ENCODE results near the gene PSMG4.

Gene PSMG4

DNA sequence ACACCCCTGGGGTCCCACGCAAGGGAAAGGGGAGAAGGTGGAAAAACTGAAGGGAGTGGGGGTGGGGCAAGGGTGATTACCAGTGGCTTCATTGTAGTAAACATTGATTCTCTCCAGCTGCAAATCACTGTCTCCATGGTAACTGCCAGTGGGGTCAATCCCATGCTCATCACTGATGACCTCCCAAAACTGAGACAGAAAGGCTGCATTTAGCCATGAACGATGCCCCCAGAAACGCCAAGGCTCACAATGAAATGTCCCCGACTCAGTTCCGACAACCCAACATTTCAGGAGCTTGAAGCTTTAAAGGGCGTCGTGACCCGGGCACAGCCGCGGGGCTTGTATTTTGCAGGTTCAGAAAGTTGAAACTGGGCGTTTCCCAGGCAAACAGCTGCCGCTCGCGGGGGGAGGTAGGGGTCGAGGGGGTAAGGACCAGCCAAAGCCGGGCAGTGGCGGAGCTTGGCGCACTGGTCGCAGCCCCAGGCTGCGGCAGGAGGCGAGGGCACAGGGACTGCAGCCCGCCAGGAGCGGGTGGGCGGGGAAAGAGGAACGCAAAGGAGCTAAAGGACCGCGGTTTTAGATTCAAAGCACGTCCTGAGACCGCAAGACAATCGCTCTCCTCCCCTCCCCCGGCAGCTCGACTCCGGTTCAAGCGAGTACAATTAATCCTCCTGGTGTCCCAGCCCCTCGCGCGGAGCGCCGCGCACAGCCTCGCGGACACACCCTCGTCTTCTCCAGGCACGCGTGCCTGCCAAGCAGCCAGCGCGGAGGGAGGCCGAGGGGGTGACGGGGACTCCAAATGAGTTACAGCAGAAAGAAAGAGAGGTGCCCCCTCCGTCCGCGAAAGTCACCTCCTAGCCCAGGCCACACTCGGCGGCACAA, 32.0 kb upstream of the PSMG4 start:
- Mint-ChIP-seq H3K27ac (no peak overlapping the region), H3K27me3 (ENCODE audit: low read depth) (peaks cover 73% of the 10 kb centered on the region), H3K9me3 (peaks cover 6% of the 10 kb centered on the region), H3K36me3 (ENCODE audit: low read depth) (no peaks in the 10 kb centered on the region), H3K4me3 (peak overlapping the region; percentile 84), H3K4me1 (ENCODE audit: low read depth) (peaks cover 30% of the 10 kb centered on the region)
- DNase-seq (ENCODE audit: low spot score), result peak; percentile 32

DNA sequence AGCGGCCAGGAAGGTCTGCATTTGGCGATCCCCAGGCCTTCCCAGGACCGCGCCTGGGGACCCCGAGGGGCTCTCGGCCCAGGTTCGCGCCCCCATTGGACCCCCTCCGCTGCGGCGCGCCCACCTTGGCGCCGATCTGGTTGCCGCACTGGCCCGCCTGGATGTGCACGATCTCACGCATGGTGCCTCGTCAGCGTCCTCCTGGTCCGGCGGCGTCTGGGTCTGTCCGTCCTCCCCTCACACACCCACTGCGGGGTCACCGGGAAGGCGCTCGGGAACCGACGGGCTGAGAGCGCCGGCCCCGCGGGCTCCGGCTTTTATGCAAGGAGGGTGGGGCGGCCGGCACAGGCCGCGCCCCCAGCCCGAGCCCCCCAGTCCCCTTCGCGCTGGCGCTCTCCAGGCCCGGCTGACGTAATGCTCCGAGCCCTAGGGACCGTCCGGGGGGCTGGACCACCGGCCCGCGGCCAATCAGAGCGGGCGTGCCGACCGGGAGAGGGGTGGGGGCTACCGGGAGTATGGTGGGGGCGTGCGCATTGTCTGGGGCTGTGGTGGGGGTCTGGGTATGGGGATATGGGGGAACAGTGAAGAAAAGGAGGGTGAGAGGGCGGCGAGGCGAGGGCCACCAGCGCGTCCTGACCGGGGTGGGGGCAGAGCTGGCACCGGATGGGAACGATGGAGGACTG, 31.2 kb upstream of the PSMG4 start, which contains the start of gene TUBB2B:
TSS of gene TUBB2B (minus strand) at position 291 of the 683 bp plus-strand sequence. CDS start at position 181, 110 bp downstream.
- no peak for DNase-seq (ENCODE audit: low spot score)
- H3K4me3 Mint-ChIP-seq, result peak within 1 kb of the TSS; percentile 84
- H3K4me1 Mint-ChIP-seq (ENCODE audit: low read depth), result peaks cover 30% of the 10 kb centered on the region
- H3K27ac Mint-ChIP-seq, result no peak within 1 kb of the TSS
- H3K36me3 Mint-ChIP-seq (ENCODE audit: low read depth), result no peaks in the 10 kb centered on the region
- peaks cover 76% of the 10 kb centered on the region for H3K27me3 Mint-ChIP-seq (ENCODE audit: low read depth)
- no peaks in the 10 kb centered on the region for H3K9me3 Mint-ChIP-seq

- no peak overlapping the region for H3K27ac Mint-ChIP-seq
- H3K36me3 Mint-ChIP-seq (ENCODE audit: low read depth), result no peaks in the 10 kb centered on the region
- H3K4me3 Mint-ChIP-seq, result peak overlapping the region; percentile 80
- H3K4me1 Mint-ChIP-seq (ENCODE audit: low read depth), result peaks cover 30% of the 10 kb centered on the region
- H3K27me3 Mint-ChIP-seq (ENCODE audit: low read depth), result peaks cover 83% of the 10 kb centered on the region
- no peak for DNase-seq (ENCODE audit: low spot score)
- H3K9me3 Mint-ChIP-seq, result no peaks in the 10 kb centered on the region
These were observed 30.6 kb upstream of the PSMG4 start for GRCh38 chr6:3228046-3228671.

- H3K9me3 Mint-ChIP-seq, result no peaks in the 10 kb centered on the region
- H3K4me3 Mint-ChIP-seq, result peak overlapping the region; percentile 80
- DNase-seq (ENCODE audit: low spot score), result no peak
- peaks cover 82% of the 10 kb centered on the region for H3K27me3 Mint-ChIP-seq (ENCODE audit: low read depth)
- peaks cover 30% of the 10 kb centered on the region for H3K4me1 Mint-ChIP-seq (ENCODE audit: low read depth)
- peak overlapping the region; percentile 24 for H3K27ac Mint-ChIP-seq
- H3K36me3 Mint-ChIP-seq (ENCODE audit: low read depth), result no peaks in the 10 kb centered on the region
These were observed 29.8 kb upstream of the PSMG4 start for GRCh38 chr6:3228771-3229565.

- H3K27me3 Mint-ChIP-seq (ENCODE audit: low read depth), result peaks cover 83% of the 10 kb centered on the region
- H3K4me3 Mint-ChIP-seq, result peak overlapping the region; percentile 80
- no peaks in the 10 kb centered on the region for H3K9me3 Mint-ChIP-seq
- H3K27ac Mint-ChIP-seq, result no peak overlapping the region
- no peaks in the 10 kb centered on the region for H3K36me3 Mint-ChIP-seq (ENCODE audit: low read depth)
- peak; percentile 27 for DNase-seq (ENCODE audit: low spot score)
- H3K4me1 Mint-ChIP-seq (ENCODE audit: low read depth), result peaks cover 30% of the 10 kb centered on the region
These were observed 29.1 kb upstream of the PSMG4 start for GRCh38 chr6:3229566-3230178.

GRCh38 chr6:3230256-3230882, 28.4 kb upstream of the PSMG4 start:
- Mint-ChIP-seq H3K4me3 (no peak overlapping the region), H3K9me3 (no peaks in the 10 kb centered on the region), H3K36me3 (ENCODE audit: low read depth) (no peaks in the 10 kb centered on the region), H3K27me3 (ENCODE audit: low read depth) (peaks cover 88% of the 10 kb centered on the region), H3K4me1 (ENCODE audit: low read depth) (peaks cover 30% of the 10 kb centered on the region), H3K27ac (no peak overlapping the region)
- no peak for DNase-seq (ENCODE audit: low spot score)

DNA sequence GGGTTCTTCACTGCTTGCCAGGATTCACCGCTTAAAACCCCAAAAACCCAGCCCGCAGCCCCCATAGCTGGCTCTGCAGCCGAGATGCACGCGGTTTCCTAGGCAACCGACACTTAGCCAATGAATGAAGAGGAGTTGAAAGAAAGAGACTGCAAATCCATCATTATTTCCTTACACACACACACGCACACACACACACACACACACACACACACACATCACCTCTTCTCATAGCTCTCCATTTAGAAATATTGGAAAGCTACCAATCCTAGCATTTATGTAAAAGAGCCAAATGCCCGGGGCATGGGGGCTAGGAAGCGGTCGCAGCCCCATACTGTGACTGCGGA, 27.9 kb upstream of the PSMG4 start:
- Mint-ChIP-seq H3K27me3 (ENCODE audit: low read depth) (peaks cover 89% of the 10 kb centered on the region), H3K27ac (no peak overlapping the region), H3K36me3 (ENCODE audit: low read depth) (no peaks in the 10 kb centered on the region), H3K4me1 (ENCODE audit: low read depth) (peaks cover 33% of the 10 kb centered on the region), H3K9me3 (no peaks in the 10 kb centered on the region), H3K4me3 (no peak overlapping the region)
- no peak for DNase-seq (ENCODE audit: low spot score)

GRCh38 chr6:3231247-3232016, 27.3 kb upstream of the PSMG4 start:
- H3K4me1 Mint-ChIP-seq (ENCODE audit: low read depth), result peaks cover 29% of the 10 kb centered on the region
- no peak for DNase-seq (ENCODE audit: low spot score)
- no peaks in the 10 kb centered on the region for H3K36me3 Mint-ChIP-seq (ENCODE audit: low read depth)
- no peaks in the 10 kb centered on the region for H3K9me3 Mint-ChIP-seq
- H3K4me3 Mint-ChIP-seq, result no peak overlapping the region
- peaks cover 89% of the 10 kb centered on the region for H3K27me3 Mint-ChIP-seq (ENCODE audit: low read depth)
- H3K27ac Mint-ChIP-seq, result no peak overlapping the region

GRCh38 chr6:3232017-3232945, 26.5 kb upstream of the PSMG4 start:
- DNase-seq (ENCODE audit: low spot score), result no peak
- peaks cover 87% of the 10 kb centered on the region for H3K27me3 Mint-ChIP-seq (ENCODE audit: low read depth)
- H3K27ac Mint-ChIP-seq, result no peak overlapping the region
- H3K36me3 Mint-ChIP-seq (ENCODE audit: low read depth), result no peaks in the 10 kb centered on the region
- peaks cover 24% of the 10 kb centered on the region for H3K4me1 Mint-ChIP-seq (ENCODE audit: low read depth)
- H3K4me3 Mint-ChIP-seq, result no peak overlapping the region
- no peaks in the 10 kb centered on the region for H3K9me3 Mint-ChIP-seq

DNA sequence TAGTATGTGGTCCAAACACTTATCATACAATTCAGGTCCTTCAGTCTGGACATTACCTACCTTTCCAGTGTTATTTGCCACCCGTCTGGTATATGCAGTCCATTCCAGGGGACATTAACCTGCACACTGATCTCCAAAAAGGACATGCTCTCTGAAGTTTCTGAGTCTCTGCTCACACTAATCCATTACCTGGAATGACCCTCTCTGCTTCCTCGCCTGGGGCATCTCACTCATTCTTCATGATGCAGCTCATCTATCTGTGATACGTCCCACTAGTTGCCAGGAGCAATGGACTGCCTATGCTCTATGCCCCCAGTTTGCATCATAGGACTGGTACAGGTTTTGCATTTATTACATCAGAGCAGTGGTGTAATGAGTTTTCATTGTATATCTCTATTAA, 25.4 kb upstream of the PSMG4 start:
- no peak for DNase-seq (ENCODE audit: low spot score)
- Mint-ChIP-seq H3K9me3 (no peaks in the 10 kb centered on the region), H3K36me3 (ENCODE audit: low read depth) (no peaks in the 10 kb centered on the region), H3K27me3 (ENCODE audit: low read depth) (peaks cover 88% of the 10 kb centered on the region), H3K27ac (no peak overlapping the region), H3K4me1 (ENCODE audit: low read depth) (peaks cover 22% of the 10 kb centered on the region), H3K4me3 (no peak overlapping the region)

GRCh38 chr6:3233904-3234303, 24.8 kb upstream of the PSMG4 start:
- H3K27ac Mint-ChIP-seq, result no peak overlapping the region
- no peak for DNase-seq (ENCODE audit: low spot score)
- H3K36me3 Mint-ChIP-seq (ENCODE audit: low read depth), result no peaks in the 10 kb centered on the region
- peaks cover 87% of the 10 kb centered on the region for H3K27me3 Mint-ChIP-seq (ENCODE audit: low read depth)
- no peaks in the 10 kb centered on the region for H3K9me3 Mint-ChIP-seq
- H3K4me1 Mint-ChIP-seq (ENCODE audit: low read depth), result peaks cover 18% of the 10 kb centered on the region
- H3K4me3 Mint-ChIP-seq, result no peak overlapping the region

DNA sequence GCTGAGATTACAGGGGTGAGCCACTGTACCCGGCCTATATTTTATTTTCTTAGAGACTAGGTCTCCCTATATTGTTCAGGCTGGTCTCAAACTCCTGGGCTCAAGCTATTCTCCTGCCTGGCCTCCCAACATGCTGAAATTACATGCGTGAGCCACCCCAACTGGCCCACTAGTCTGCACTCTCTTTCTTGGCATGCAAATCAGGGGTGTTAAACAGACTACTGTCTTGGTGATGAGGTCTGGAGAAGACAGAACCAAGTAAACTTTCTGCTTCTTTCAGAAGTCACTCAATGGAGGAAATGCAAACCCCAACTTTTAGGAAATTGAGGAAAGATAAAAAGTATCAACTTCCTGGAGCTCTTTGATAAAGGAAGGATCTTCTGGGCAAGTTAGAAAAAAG, 23.3 kb upstream of the PSMG4 start:
- Mint-ChIP-seq H3K4me3 (no peak overlapping the region), H3K36me3 (ENCODE audit: low read depth) (no peaks in the 10 kb centered on the region), H3K27ac (no peak overlapping the region), H3K9me3 (no peaks in the 10 kb centered on the region), H3K4me1 (ENCODE audit: low read depth) (peaks cover 7% of the 10 kb centered on the region), H3K27me3 (ENCODE audit: low read depth) (peaks cover 80% of the 10 kb centered on the region)
- DNase-seq (ENCODE audit: low spot score), result no peak
